C4-2B (cell line): ENCODE results near the gene GGTLC2.

Experiments used
- H3K27ac ChIP-seq: fragments of 450-650 bp; 2 replicates; pipeline ENCODE4 v1.5.1; 2017
- CTCF ChIP-seq: fragments of 450-650 bp; conservative IDR thresholded peaks from 2 replicates; pipeline ENCODE4 v1.5.1; 2017; ENCODE audit warnings: mild to moderate bottlenecking
- ZFX ChIP-seq: fragments of 450-650 bp; IDR thresholded peaks from 2 replicates; pipeline ENCODE4 v1.6.1; 2017

Gene GGTLC2

GRCh38 chr22:22678970-22679369, 34.6 kb downstream of the GGTLC2 start:
- H3K27ac ChIP-seq, result no peak overlapping the region
- TF ChIP-seq CTCF, result no peak
- no peak for TF ChIP-seq ZFX

- no peak for TF ChIP-seq ZFX
- no peak for TF ChIP-seq CTCF
Observed at GRCh38 chr22:22680396-22680795, 36.0 kb downstream of the GGTLC2 start.

GRCh38 chr22:22681221-22681739, 36.9 kb downstream of the GGTLC2 start:
- TF ChIP-seq ZFX (no peak), CTCF (no peak)
- H3K27ac ChIP-seq, result no peak overlapping the region

More at GRCh38 chr22:22680396-22680795, 36.0 kb downstream of the GGTLC2 start:
- H3K27ac ChIP-seq, result no peak overlapping the region

- TF ChIP-seq ZFX (no peak), CTCF (no peak)
- H3K27ac ChIP-seq, result no peak overlapping the region
Observed at GRCh38 chr22:22682196-22682595, 37.8 kb downstream of the GGTLC2 start.

GRCh38 chr22:22682807-22683667, 38.6 kb downstream of the GGTLC2 start:
- H3K27ac ChIP-seq, result no peak overlapping the region
- TF ChIP-seq CTCF, result no peak
- TF ChIP-seq ZFX, result no peak

- H3K27ac ChIP-seq, result no peak overlapping the region
Observed at GRCh38 chr22:22683668-22684361, 39.4 kb downstream of the GGTLC2 start.

More at GRCh38 chr22:22683668-22684361, 39.4 kb downstream of the GGTLC2 start:
- TF ChIP-seq CTCF (no peak), ZFX (no peak)
